GM12878 (cell line): Measurements from ENCODE around the gene SLC6A2. TPM values are rescaled to one million over a fixed set of nuclear protein-coding genes. Genes with fewer than 3 reads are reported as not detected.

Experiments
- ATAC-seq: fragments of 200-7000 bp; cut with Tn5 transposase; 3 replicates; pipeline ENCODE4 v1.9.1; 2020; ENCODE audit warnings: mild to moderate bottlenecking, moderate library complexity
- BruUV-seq: library from RNA; stranded (reverse); fragments of 400-500 nt; replicated peaks from 2 replicates; lab custom pipeline; 2021; lab: Mats Ljungman, UMichigan
- CTCF ChIA-PET: fragments of 300-600 bp; sonication (Branson Sonifier 250); formaldehyde crosslinking; extraction: SDS; loops from one replicate; lab custom pipeline; 2021; ENCODE audit warnings: inconsistent platforms; lab: Yijun Ruan, JAX
- POLR2A ChIA-PET: fragments of 350-600 bp; formaldehyde crosslinking; extraction: SDS; loops from one replicate; lab custom pipeline; 2021; ENCODE audit warnings: inconsistent platforms; lab: Charles Lee
- RAD21 ChIA-PET: fragments of 300-600 bp; sonication (Branson Sonifier 250); formaldehyde crosslinking; loops from one replicate; lab custom pipeline; 2023; ENCODE audit warnings: antibody characterized with exemption; ENCODE audit not compliant: unreplicated experiment; lab: Charles Lee
- SMC1A ChIA-PET: fragments of 300-600 bp; sonication (Branson Sonifier 250); formaldehyde crosslinking; loops from one replicate; lab custom pipeline; 2023; ENCODE audit not compliant: unreplicated experiment, uncharacterized antibody; lab: Charles Lee
- DNase-seq: peaks from one replicate; pipeline ENCODE4 v3.0.0-alpha.2; 2011; ENCODE audit warnings: low read depth, low spot score
- FAIRE-seq: peaks from 3 replicates; lab custom pipeline; 2011; peaks lifted over from hg19 to GRCh38; lab: Jason Lieb, UNC
- H2AFZ ChIP-seq: 2 replicates; pipeline ENCODE4 v1.6.0; 2011; ENCODE audit warnings: low read depth, low read length, control low read depth; ENCODE audit not compliant: control insufficient read depth
- H3K27ac ChIP-seq: 2 replicates; pipeline ENCODE4 v1.5.1; 2011; ENCODE audit warnings: control low read depth; ENCODE audit not compliant: control insufficient read depth, insufficient read depth
- H3K27me3 ChIP-seq, 2 experiments: replicated peaks in 1 of 2; 2 replicates each; pipeline versions ENCODE4 v1.6.0 to v1.6.1; 2011; ENCODE audit warnings: low read length in 1 of 2; ENCODE audit not compliant: control insufficient read depth in 2 of 2, insufficient read depth in 2 of 2
- H3K36me3 ChIP-seq, 2 experiments: 2 replicates each; pipeline ENCODE4 v1.5.1; 2011; ENCODE audit warnings: low read length in 1 of 2; ENCODE audit not compliant: control insufficient read depth in 2 of 2, insufficient read depth in 2 of 2
- H3K4me1 ChIP-seq: 2 replicates; pipeline ENCODE4 v1.6.1; 2011; ENCODE audit warnings: mild to moderate bottlenecking, low read length, moderate library complexity, mixed read lengths; ENCODE audit not compliant: control insufficient read depth, insufficient read depth
- H3K4me2 ChIP-seq: 2 replicates; pipeline ENCODE4 v1.6.0; 2011; ENCODE audit warnings: control low read depth; ENCODE audit not compliant: control insufficient read depth, insufficient read depth
- H3K4me3 ChIP-seq: fragments of 200-600 bp; sonication (generic); 2 replicates; pipeline ENCODE4 v1.5.1; 2016
- H3K79me2 ChIP-seq: 2 replicates; pipeline ENCODE4 v1.6.0; 2011; ENCODE audit warnings: low read length; ENCODE audit not compliant: control insufficient read depth, insufficient read depth
- H3K9ac ChIP-seq: 2 replicates; pipeline ENCODE4 v1.8.0; 2011; ENCODE audit warnings: low read length, control low read depth, mixed read lengths; ENCODE audit not compliant: control insufficient read depth, insufficient read depth
- H3K9me3 ChIP-seq: replicated peaks from 3 replicates; pipeline ENCODE4 v1.5.1; 2011; ENCODE audit warnings: mild to moderate bottlenecking, low read length; ENCODE audit not compliant: control insufficient read depth, insufficient read depth
- H4K20me1 ChIP-seq: 2 replicates; pipeline ENCODE4 v1.6.0; 2011; ENCODE audit not compliant: control insufficient read depth, insufficient read depth
- CHD1 ChIP-seq: IDR thresholded peaks from 2 replicates; pipeline ENCODE4 v1.6.1; 2012; ENCODE audit warnings: low read depth, low read length, improper control_type of control experiment
- FOS ChIP-seq: IDR thresholded peaks from 3 replicates; pipeline ENCODE4 v1.6.1; 2011; ENCODE audit warnings: borderline replicate concordance; ENCODE audit not compliant: insufficient read length; ENCODE audit errors: extremely low read depth
- RUNX3 ChIP-seq: IDR thresholded peaks from 2 replicates; pipeline ENCODE4 v1.6.1; 2012; ENCODE audit warnings: low read length, inconsistent platforms
- SMAD5 ChIP-seq: IDR thresholded peaks from 2 replicates; pipeline ENCODE4 v1.6.1; 2016; ENCODE audit warnings: antibody characterized with exemption, low read depth
- WGBS: methylation state at CpG from one replicate; pipeline ENCODE4 v1.1.6; 2016; ENCODE audit warnings: low lambda C conversion rate; ENCODE audit not compliant: insufficient replicate concordance, insufficient coverage; ENCODE audit errors: missing lambda C conversion rate; 5-methylcytosine and 5-hydroxymethylcytosine counted together
- in situ Hi-C: fragments of 300-500 bp; cut with MboI; formaldehyde crosslinking; loops from 9 replicates; pipeline ENCODE4 v1.14.3; 2018; ENCODE audit warnings: mixed read lengths
- intact Hi-C: fragments of 100-400 bp; cut with micrococcal nuclease; formaldehyde crosslinking; loops from one replicate; pipeline ENCODE4 v1.14.2; 2022; ENCODE audit not compliant: unreplicated experiment
- polyA plus RNA-seq, 11 experiments: library from polyadenylated mRNA; depleted of rRNA in 4 of 11; unstranded in 6 of 11; stranded (reverse) in 5 of 11; fragments of >200 nt; fragmentation: Nextera tagmentation in 4 of 11; fragmentation: Illumina TruSeq in 1 of 11; extraction: Ambion mirVana in 4 of 11; extraction: Trizol in 1 of 11; gene quantifications; 1 replicate in 1 of 11; 2 replicates in 10 of 11; pipeline versions ENCODE4 v1.2.1 to v1.2.3, GENCODE V29; 2011 to 2016; ENCODE audit warnings: inconsistent platforms in 2 of 11, missing spikeins in 2 of 11, low read depth in 1 of 11
- total RNA-seq, 4 experiments: library from RNA; depleted of rRNA in 3 of 4; stranded (reverse); fragments of >200 nt in 3 of 4; fragmentation: Illumina TruSeq in 1 of 4; extraction: Trizol in 1 of 4; gene quantifications; 2 replicates each; pipeline versions ENCODE4 v1.2.1 to v1.2.3, GENCODE V29; 2013 to 2021
- TF ChIP-seq, protein P1 (sequence below): fragments of 450-650 bp; IDR thresholded peaks from 2 replicates; pipeline ENCODE4 v1.6.1; 2017; ENCODE audit warnings: antibody characterized with exemption, mild to moderate bottlenecking, moderate library complexity
- TF ChIP-seq, protein P2 (sequence below): IDR thresholded peaks from 2 replicates; pipeline ENCODE4 v1.6.1; 2012; ENCODE audit warnings: mild to moderate bottlenecking, low read depth, low read length

SLC6A2 gene
- total and polyA plus RNA-seq, 10 of the 15 experiments (the other 5 are each of a cell fraction or from before 2014, with no cell fraction given) = not detected

DNA sequence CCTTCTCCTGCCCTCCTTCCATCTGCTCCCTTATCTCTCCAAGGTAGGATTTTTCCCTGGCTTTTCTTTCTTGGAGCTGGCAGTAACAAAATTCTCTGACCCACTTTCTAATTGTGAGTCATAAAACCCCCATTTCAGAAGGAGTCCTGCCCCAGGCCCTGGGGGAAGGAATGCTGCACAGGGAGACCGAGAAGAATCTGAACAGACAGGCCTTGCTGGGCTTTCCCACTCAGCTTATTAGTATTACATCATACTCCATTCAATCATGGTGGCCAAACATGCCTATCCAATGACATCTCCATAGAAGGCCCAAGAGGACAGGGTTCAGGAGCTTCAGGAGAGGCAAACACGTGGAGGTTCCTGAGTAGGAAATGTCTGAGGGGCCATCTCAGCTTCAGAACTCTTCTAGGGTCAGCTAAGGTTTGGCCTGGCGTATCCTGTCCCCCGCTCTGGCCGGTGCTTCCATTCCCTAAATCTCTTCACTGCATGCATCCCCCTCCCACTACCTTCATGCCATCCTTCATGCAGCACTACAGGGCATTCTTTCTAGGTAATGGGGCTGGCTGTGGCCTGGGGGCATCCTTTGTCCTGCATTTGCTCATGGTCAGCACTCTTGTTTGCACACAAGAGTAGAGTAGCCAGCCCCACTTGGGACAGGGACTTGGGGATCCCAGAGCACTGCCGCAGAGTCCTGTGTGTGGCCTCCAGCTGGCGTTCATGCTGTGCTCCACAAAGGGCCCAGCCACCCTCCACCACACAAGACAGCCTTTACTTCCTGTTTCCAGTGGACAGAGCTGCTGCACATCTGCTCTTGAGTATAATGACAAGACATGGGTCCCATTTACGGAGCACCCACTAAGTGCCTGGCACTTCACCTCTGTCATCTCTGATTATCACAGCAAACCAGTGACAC, 8.2 kb downstream of the SLC6A2 start (continued):
- no peak for TF ChIP-seq FOS

DNA sequence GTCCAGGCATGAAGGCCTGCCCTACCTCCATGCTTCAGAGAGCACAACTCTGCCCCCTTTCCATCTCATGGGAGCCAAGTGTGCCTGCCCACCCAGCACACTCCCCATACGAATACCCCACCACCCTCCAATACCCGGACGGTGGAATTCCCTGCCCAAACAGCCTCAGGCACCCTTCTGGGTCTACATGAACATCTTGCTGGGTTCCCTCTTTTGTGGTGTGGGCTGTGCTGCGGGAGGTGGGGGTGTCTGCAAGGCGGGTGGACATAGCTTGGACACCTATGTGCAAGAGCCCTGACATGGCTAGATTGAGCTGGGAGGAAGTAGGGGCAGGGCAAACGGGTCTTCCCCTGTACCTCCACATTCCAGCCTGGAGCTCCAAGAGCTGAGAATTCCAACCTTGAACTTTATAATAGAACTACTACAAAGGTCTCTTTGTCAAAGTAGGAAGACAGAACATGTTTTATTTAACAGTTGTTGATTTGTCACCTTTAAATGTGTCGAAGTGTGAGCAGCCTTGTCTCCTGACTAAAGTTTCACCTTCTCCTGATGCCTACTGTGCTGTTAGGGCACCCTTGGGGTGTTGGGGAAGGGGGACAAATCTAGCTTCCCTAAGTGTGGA, 9.1 kb downstream of the SLC6A2 start:
- no peaks in the 10 kb centered on the region for H3K79me2 ChIP-seq
- no TSS peak for BruUV-seq
- H3K4me1 ChIP-seq = no peaks in the 10 kb centered on the region
- no peak overlapping the region for H3K4me2 ChIP-seq
- in situ Hi-C loops (no loop called here), intact Hi-C loops (no loop called here)
- TF ChIP-seq, protein P1, sequence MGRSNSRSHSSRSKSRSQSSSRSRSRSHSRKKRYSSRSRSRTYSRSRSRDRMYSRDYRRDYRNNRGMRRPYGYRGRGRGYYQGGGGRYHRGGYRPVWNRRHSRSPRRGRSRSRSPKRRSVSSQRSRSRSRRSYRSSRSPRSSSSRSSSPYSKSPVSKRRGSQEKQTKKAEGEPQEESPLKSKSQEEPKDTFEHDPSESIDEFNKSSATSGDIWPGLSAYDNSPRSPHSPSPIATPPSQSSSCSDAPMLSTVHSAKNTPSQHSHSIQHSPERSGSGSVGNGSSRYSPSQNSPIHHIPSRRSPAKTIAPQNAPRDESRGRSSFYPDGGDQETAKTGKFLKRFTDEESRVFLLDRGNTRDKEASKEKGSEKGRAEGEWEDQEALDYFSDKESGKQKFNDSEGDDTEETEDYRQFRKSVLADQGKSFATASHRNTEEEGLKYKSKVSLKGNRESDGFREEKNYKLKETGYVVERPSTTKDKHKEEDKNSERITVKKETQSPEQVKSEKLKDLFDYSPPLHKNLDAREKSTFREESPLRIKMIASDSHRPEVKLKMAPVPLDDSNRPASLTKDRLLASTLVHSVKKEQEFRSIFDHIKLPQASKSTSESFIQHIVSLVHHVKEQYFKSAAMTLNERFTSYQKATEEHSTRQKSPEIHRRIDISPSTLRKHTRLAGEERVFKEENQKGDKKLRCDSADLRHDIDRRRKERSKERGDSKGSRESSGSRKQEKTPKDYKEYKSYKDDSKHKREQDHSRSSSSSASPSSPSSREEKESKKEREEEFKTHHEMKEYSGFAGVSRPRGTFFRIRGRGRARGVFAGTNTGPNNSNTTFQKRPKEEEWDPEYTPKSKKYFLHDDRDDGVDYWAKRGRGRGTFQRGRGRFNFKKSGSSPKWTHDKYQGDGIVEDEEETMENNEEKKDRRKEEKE = no peak
- TF ChIP-seq, protein P2, sequence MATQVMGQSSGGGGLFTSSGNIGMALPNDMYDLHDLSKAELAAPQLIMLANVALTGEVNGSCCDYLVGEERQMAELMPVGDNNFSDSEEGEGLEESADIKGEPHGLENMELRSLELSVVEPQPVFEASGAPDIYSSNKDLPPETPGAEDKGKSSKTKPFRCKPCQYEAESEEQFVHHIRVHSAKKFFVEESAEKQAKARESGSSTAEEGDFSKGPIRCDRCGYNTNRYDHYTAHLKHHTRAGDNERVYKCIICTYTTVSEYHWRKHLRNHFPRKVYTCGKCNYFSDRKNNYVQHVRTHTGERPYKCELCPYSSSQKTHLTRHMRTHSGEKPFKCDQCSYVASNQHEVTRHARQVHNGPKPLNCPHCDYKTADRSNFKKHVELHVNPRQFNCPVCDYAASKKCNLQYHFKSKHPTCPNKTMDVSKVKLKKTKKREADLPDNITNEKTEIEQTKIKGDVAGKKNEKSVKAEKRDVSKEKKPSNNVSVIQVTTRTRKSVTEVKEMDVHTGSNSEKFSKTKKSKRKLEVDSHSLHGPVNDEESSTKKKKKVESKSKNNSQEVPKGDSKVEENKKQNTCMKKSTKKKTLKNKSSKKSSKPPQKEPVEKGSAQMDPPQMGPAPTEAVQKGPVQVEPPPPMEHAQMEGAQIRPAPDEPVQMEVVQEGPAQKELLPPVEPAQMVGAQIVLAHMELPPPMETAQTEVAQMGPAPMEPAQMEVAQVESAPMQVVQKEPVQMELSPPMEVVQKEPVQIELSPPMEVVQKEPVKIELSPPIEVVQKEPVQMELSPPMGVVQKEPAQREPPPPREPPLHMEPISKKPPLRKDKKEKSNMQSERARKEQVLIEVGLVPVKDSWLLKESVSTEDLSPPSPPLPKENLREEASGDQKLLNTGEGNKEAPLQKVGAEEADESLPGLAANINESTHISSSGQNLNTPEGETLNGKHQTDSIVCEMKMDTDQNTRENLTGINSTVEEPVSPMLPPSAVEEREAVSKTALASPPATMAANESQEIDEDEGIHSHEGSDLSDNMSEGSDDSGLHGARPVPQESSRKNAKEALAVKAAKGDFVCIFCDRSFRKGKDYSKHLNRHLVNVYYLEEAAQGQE = no peak
- no peak for TF ChIP-seq SMAD5
- no peak for TF ChIP-seq CHD1
- no peak for TF ChIP-seq RUNX3
- H3K9me3 ChIP-seq = no peaks in the 10 kb centered on the region
- H3K27me3 ChIP-seq = no peaks in the 10 kb centered on the region
- ChIA-PET POLR2A (no interaction called here), CTCF (interaction anchor here (1.7 kb wide), 1 partner anchor 200 kb away, joined by 6 read pairs; no protein-coding TSS in a partner anchor), RAD21 (no interaction called here), SMC1A (no interaction called here)
- no peak overlapping the region for H3K4me3 ChIP-seq
- H2AFZ ChIP-seq = no peak overlapping the region
- H3K9ac ChIP-seq = no peak overlapping the region
- 15% methylated on average over 7 of the region's 7 CpGs for WGBS
- no peak for ATAC-seq
- no peak overlapping the region for H3K27ac ChIP-seq
- DNase-seq = no peak
- no peaks in the 10 kb centered on the region for H4K20me1 ChIP-seq
- H3K36me3 ChIP-seq = no peaks in the 10 kb centered on the region
- FAIRE-seq = no peak
